OCI-LY7 (cell line): ENCODE measurements around the gene BCO2. TPM values are rescaled to one million over a fixed set of nuclear protein-coding genes. Genes with fewer than 3 reads are reported as not detected.

ENCODE experiments used
- BruUV-seq: library from RNA; stranded (reverse); fragments of 400-500 nt; replicated peaks from 2 replicates; lab custom pipeline; 2021; lab: Mats Ljungman, UMichigan
- CTCF ChIA-PET: fragments of 300-600 bp; sonication (Branson Sonifier 250); formaldehyde crosslinking; loops from one replicate; lab custom pipeline; 2022; ENCODE audit warnings: antibody characterized with exemption; ENCODE audit not compliant: unreplicated experiment; lab: Charles Lee
- POLR2A ChIA-PET: fragments of 300-600 bp; sonication (Branson Sonifier 250); formaldehyde crosslinking; loops from one replicate; lab custom pipeline; 2022; ENCODE audit warnings: antibody characterized with exemption; lab: Charles Lee
- DNase-seq: peaks from one replicate; pipeline ENCODE4 v3.0.0-alpha.2; 2015; ENCODE audit warnings: low spot score
- H2AFZ ChIP-seq: fragments of 200-600 bp; sonication (generic), shearing (Covaris generic); 2 replicates; pipeline ENCODE4 v1.6.1; 2014; ENCODE audit warnings: mild to moderate bottlenecking, antibody characterized with exemption, low read length, moderate library complexity
- H3K27ac ChIP-seq: fragments of 200-600 bp; sonication (generic); 2 replicates; pipeline ENCODE4 v1.5.1; 2014; ENCODE audit warnings: mixed run types, low read depth, mild to moderate bottlenecking, moderate library complexity, low read length, inconsistent platforms; ENCODE audit not compliant: poor library complexity, severe bottlenecking
- H3K36me3 ChIP-seq: fragments of 200-600 bp; sonication (generic); 2 replicates; pipeline ENCODE4 v1.6.1; 2014; ENCODE audit warnings: mild to moderate bottlenecking, antibody characterized with exemption, low read length, moderate library complexity, mixed read lengths; ENCODE audit not compliant: insufficient read depth
- H3K4me1 ChIP-seq: fragments of 200-600 bp; sonication (generic); 2 replicates; pipeline ENCODE4 v1.5.1; 2014; ENCODE audit warnings: mild to moderate bottlenecking, low read length; ENCODE audit not compliant: insufficient read depth, poor library complexity, severe bottlenecking
- H3K4me2 ChIP-seq: fragments of 200-600 bp; sonication (generic); 2 replicates; pipeline ENCODE4 v1.6.1; 2014; ENCODE audit warnings: mild to moderate bottlenecking, low read length
- H3K4me3 ChIP-seq: fragments of 200-600 bp; sonication (generic); 2 replicates; pipeline ENCODE4 v1.5.1; 2014; ENCODE audit warnings: mild to moderate bottlenecking, low read depth, low read length; ENCODE audit not compliant: poor library complexity, severe bottlenecking
- H3K79me2 ChIP-seq: fragments of 200-600 bp; sonication (generic); 2 replicates; pipeline ENCODE4 v1.6.1; 2016; ENCODE audit warnings: low read depth, mild to moderate bottlenecking, low read length, moderate library complexity, mixed read lengths; ENCODE audit not compliant: insufficient read depth
- H3K9me2 ChIP-seq: fragments of 200-600 bp; sonication (generic); 2 replicates; pipeline ENCODE4 v1.6.1; 2016; ENCODE audit warnings: mild to moderate bottlenecking, low read length, mixed read lengths; ENCODE audit not compliant: insufficient read depth
- H3K9me3 ChIP-seq: fragments of 200-600 bp; sonication (generic); 2 replicates; pipeline ENCODE4 v1.6.1; 2014; ENCODE audit warnings: mild to moderate bottlenecking, mixed run types, low read length, mixed read lengths
- H4K20me1 ChIP-seq: fragments of 200-600 bp; sonication (generic); 2 replicates; pipeline ENCODE4 v1.6.1; 2014; ENCODE audit warnings: mild to moderate bottlenecking, antibody characterized with exemption, low read length, moderate library complexity, mixed read lengths; ENCODE audit not compliant: insufficient read depth
- CTCF ChIP-seq: fragments of 200-600 bp; sonication (generic); conservative IDR thresholded peaks from 2 replicates; pipeline ENCODE4 v1.5.1; 2014; ENCODE audit warnings: mild to moderate bottlenecking, antibody characterized with exemption, low read length, moderate library complexity, mixed read lengths
- EZH2phosphoT487 ChIP-seq: fragments of 200-600 bp; sonication (generic); IDR thresholded peaks from 2 replicates; pipeline ENCODE4 v1.6.1; 2018; ENCODE audit warnings: low read depth, borderline replicate concordance, mild to moderate bottlenecking, mixed run types, antibody characterized with exemption, low read length, moderate library complexity, mixed read lengths
- intact Hi-C: fragments of 100-400 bp; cut with micrococcal nuclease; formaldehyde crosslinking; loops from one replicate; pipeline ENCODE4 v1.10.0; 2022; ENCODE audit not compliant: unreplicated experiment
- total RNA-seq, 2 experiments: library from RNA; depleted of rRNA in 1 of 2; stranded (reverse); fragments of >200 nt in 1 of 2; shearing (Covaris generic) in 1 of 2; gene quantifications; 2 replicates each; pipeline ENCODE4 v1.2.3, GENCODE V29; 2014 to 2022

BCO2 gene
- total RNA-seq, 2 experiments from 2014 or later, result 0.60 to 1.2 TPM

GRCh38 chr11:112163875-112164685 lies 11.2 kb upstream of the BCO2 start, which contains the start of gene IL18:
TSS of gene IL18 (minus strand) at chr11:112164094. CDS start at chr11:112155053, 9,041 bp downstream.
- no peak within 1 kb of the TSS for H3K4me2 ChIP-seq
- intact Hi-C loops, result no loop called here
- no peak within 1 kb of the TSS for H2AFZ ChIP-seq
- TF ChIP-seq EZH2phosphoT487 (no peak), CTCF (no peak)
- ChIA-PET POLR2A (no interaction called here), CTCF (no interaction called here)
- no peaks in the 10 kb centered on the region for H3K36me3 ChIP-seq
- H3K27ac ChIP-seq, result no peak within 1 kb of the TSS
- no peak for DNase-seq
- H3K4me1 ChIP-seq, result no peaks in the 10 kb centered on the region
- no peaks in the 10 kb centered on the region for H4K20me1 ChIP-seq
- H3K9me2 ChIP-seq, result no peaks in the 10 kb centered on the region
- BruUV-seq, result no TSS peak
- H3K79me2 ChIP-seq, result no peaks in the 10 kb centered on the region
- no peak within 1 kb of the TSS for H3K4me3 ChIP-seq
- H3K9me3 ChIP-seq, result no peaks in the 10 kb centered on the region

- no peaks in the 10 kb centered on the region for H3K9me2 ChIP-seq
- H3K4me2 ChIP-seq, result no peak overlapping the region
- H3K9me3 ChIP-seq, result no peaks in the 10 kb centered on the region
- POLR2A ChIA-PET, result no interaction called here
- no TSS peak for BruUV-seq
- no peaks in the 10 kb centered on the region for H4K20me1 ChIP-seq
- H3K4me1 ChIP-seq, result no peaks in the 10 kb centered on the region
- TF ChIP-seq EZH2phosphoT487, result no peak
- DNase-seq, result no peak
- no peak overlapping the region for H2AFZ ChIP-seq
- intact Hi-C loops, result no loop called here
- CTCF ChIA-PET, result no interaction called here
- no peak overlapping the region for H3K4me3 ChIP-seq
- no peaks in the 10 kb centered on the region for H3K36me3 ChIP-seq
- H3K27ac ChIP-seq, result no peak overlapping the region
- no peaks in the 10 kb centered on the region for H3K79me2 ChIP-seq
Measured at GRCh38 chr11:112165049-112165448, 10.3 kb upstream of the BCO2 start.

- Histone ChIP-seq H3K36me3 (no peaks in the 10 kb centered on the region), H2AFZ (no peak overlapping the region), H3K79me2 (no peaks in the 10 kb centered on the region), H3K4me2 (no peak overlapping the region), H3K9me2 (no peaks in the 10 kb centered on the region), H3K27ac (no peak overlapping the region), H3K9me3 (no peaks in the 10 kb centered on the region), H3K4me3 (no peak overlapping the region), H4K20me1 (no peaks in the 10 kb centered on the region), H3K4me1 (no peaks in the 10 kb centered on the region)
- CTCF ChIA-PET, result no interaction called here
- POLR2A ChIA-PET, result interaction anchor here (0.7 kb wide), 1 partner anchor 830 kb away, joined by 3 read pairs; no protein-coding TSS in a partner anchor
- TF ChIP-seq EZH2phosphoT487 (no peak), CTCF (no peak)
- BruUV-seq, result no TSS peak
- intact Hi-C loops, result no loop called here
- no peak for DNase-seq
Measured at GRCh38 chr11:112166562-112166961, 8.8 kb upstream of the BCO2 start.
